ENCODE measurements around the gene NTRK1. TPM values are rescaled to one million over a fixed set of nuclear protein-coding genes. Genes with fewer than 3 reads are reported as not detected.

NTRK1 gene
- 1 to 10 TPM in 2 of 3 donors, under 1 TPM in 1; 0.67 to 1.3 (median 1.1) TPM for polyA plus RNA-seq (ENCODE audit: insufficient read length in 3 of 3)

DNA sequence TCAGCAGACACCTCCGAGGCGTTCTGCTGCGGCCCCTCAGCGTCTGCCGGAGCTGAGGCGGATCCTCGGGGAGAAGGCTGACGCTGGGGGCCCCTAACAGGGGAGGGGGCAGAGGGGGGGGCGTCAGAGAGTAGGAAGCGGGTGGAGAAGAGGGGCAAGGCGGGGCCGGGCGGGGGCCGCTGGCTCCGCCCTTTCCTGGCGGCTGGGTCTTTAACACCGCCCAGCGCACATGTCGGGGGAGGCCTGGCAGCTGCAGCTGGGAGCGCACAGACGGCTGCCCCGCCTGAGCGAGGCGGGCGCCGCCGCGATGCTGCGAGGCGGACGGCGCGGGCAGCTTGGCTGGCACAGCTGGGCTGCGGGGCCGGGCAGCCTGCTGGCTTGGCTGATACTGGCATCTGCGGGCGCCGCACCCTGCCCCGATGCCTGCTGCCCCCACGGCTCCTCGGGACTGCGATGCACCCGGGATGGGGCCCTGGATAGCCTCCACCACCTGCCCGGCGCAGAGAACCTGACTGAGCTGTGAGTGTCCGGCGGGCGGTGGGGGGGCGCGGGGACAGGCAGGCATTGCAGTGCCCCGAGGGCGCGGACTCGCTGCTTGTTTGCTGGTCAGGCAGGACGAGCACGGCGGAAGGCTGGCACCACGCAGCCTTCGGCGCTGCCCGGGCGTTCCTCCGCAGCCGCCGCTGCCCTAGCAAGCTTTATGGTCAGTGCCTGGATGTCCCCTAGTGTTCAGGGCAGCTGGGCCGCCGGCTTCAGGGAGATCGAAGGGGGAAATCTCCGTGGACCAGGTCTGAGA lies at the start of gene NTRK1:
TSS of gene NTRK1 (plus strand) at position 238 of the 796 bp plus-strand sequence. CDS start at position 308, 70 bp downstream.
- DNase-seq (ENCODE audit: low read depth in 3 of 3, low spot score in 2 of 3) = no peak

- DNase-seq (ENCODE audit: low read depth in 3 of 3, low spot score in 2 of 3) = no peak
Measured at GRCh38 chr1:156811168-156811567, 49.5 kb upstream of the NTRK1 start.

- DNase-seq (ENCODE audit: low read depth in 3 of 3, low spot score in 2 of 3) = no peak
Measured at GRCh38 chr1:156812293-156812990, 48.2 kb upstream of the NTRK1 start.

GRCh38 chr1:156813298-156813697 lies 47.4 kb upstream of the NTRK1 start:
- no peak for DNase-seq (ENCODE audit: low read depth in 3 of 3, low spot score in 2 of 3)

DNA sequence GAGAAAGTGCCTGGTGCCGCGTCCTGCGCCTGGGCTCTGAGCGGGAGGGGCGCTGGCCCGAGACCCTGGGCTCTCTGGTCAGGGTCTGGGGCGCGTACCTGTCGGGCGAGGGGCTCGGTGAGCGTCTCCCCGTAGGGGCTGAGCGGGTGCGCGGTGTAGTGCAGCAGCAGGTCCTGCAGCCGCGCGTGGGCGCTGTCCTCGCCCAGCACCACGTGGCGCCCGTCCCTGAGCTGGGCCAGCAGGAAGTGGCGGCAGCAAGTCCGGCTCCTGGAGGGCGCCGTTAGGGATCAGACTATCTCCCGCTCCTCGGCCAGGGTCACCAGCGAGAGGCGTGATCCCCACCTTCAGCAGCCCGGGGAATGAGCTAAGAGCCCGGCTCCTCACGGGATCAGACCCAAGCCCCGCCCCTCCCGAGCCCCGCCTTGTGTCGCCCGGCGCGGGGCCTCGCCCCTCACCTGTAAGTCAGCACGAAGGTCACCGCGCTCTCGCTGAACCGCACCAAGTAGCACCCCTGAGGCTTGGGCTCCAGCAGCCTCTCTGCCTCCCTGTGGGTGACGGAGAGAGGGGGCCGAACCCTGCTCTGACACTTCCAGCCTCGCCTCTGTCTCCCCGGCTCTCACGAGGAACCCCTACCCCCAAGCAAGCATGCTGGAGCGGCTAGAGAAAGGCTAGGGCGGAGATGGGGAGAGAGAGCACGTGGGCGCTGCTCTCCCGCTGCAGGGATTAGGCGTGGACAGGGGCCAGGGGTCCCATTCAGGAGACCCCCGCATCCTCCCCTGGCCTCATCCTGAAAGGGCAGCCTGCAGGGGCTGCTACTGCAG lies 46.7 kb upstream of the NTRK1 start:
- DNase-seq (ENCODE audit: low read depth in 3 of 3, low spot score in 2 of 3) = no peak

DNA sequence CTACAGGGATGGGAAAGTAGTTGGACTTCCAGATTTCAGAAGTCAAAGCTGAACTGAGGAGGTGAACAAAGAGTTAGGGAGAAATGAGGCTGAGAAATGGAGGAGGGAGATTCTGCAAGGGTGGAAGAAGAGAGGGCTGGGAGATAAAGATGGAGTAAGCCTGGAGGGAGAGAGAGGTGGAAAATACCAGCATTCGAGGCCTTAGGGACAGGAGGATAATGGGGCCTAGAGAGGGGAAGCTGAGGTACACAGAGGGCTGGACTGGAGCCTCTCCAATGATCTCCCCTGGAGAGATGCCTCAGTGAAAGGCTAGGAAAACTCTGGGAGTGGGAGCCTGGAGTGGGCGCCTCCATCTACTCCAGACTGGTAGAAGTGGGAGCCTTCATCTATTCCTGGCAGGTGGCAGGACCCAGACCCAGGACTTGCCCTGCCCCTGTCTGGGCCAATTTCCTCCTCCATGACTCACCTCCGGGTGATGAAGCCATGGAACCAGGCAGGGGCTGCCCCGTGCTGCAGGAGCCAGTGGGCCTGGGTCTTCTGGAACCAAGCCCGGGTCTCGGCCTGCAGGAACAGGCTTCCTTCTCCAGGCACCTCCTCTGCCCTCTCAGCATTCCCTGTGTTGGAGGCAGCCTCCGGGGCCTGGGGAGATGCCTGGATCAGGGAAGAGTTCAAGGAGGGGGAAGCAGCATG lies 45.9 kb upstream of the NTRK1 start:
- no peak for DNase-seq (ENCODE audit: low read depth in 3 of 3, low spot score in 2 of 3)

DNA sequence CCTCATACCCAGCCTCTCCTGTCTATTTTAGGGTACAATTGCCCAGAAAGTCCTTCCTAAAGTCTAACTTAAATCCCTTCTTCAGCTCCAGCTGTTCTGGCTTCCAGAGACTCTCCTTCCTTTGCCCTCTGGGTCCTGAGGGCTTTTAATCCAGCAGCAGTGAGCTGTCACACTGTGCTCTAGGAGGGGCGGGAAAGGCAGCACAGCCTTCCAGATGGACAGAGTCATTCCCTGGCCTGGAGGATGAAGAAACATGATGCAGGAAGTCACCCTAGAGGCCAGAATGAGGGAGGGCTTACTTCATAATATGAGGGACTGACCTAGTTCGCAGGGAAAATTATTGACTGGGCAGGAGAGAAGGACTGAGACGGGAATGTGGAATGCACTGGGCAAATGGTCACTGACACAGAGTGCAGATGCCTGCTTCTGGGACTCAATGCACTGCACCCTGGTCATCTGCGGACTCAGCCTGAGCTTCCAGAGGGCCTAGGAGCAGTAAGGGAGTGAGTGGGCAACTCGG lies 45.3 kb upstream of the NTRK1 start:
- DNase-seq (ENCODE audit: low read depth in 3 of 3, low spot score in 2 of 3) = peak; percentile 64 to 67 (median 65)

DNA sequence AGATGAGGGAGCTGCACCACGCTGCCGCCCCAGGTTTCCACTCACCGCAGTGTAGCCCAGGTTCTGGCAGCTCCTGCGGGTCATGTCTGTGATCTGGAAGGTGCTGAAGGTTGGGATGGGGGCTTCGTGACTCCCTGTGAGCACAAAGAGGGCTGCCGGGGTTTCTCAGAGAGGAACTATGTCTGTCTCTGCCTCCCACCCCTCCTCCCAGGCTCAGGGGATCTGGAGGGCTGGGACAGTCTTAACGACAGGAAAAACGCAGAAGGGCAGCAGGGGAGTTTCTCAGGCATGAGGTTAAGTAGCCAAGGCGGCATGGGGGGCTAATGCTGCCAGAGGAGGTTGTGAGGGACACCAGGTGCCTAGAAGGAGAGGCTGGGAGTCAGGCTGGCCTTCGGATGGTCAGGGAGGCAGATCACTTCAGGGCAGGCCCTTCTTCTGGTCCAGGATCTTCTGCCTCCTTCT lies 44.7 kb upstream of the NTRK1 start:
- no peak for DNase-seq (ENCODE audit: low read depth in 3 of 3, low spot score in 2 of 3)

GRCh38 chr1:156816561-156817328 lies 43.9 kb upstream of the NTRK1 start, which contains the start of gene SH2D2A:
TSS of gene SH2D2A (minus strand) at chr1:156816848. CDS start at chr1:156816708, 140 bp downstream.
- DNase-seq (ENCODE audit: low read depth in 3 of 3, low spot score in 2 of 3) = no peak

GRCh38 chr1:156821801-156822200 lies 38.9 kb upstream of the NTRK1 start:
- no peak for DNase-seq (ENCODE audit: low read depth in 3 of 3, low spot score in 2 of 3)

DNA sequence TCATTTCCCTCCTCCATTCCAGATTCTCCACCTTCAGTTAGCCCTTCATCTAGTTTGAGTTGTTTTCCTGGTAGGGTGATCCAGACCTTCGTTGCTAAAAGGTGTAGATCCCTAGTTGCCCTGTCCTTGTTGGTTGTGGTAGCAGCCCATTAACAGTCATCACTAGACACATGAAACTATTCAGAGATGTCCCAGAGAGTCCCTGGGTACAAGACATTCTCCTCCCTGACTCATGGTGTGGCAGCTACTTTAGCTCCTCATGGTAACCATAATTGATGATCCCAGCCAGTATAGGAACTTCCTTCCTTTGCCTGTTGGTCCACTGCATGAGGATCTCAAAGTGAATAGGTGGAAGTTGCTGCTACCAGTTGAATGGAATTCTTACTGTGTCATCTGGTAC lies 38.0 kb upstream of the NTRK1 start:
- no peak for DNase-seq (ENCODE audit: low read depth in 3 of 3, low spot score in 2 of 3)

DNA sequence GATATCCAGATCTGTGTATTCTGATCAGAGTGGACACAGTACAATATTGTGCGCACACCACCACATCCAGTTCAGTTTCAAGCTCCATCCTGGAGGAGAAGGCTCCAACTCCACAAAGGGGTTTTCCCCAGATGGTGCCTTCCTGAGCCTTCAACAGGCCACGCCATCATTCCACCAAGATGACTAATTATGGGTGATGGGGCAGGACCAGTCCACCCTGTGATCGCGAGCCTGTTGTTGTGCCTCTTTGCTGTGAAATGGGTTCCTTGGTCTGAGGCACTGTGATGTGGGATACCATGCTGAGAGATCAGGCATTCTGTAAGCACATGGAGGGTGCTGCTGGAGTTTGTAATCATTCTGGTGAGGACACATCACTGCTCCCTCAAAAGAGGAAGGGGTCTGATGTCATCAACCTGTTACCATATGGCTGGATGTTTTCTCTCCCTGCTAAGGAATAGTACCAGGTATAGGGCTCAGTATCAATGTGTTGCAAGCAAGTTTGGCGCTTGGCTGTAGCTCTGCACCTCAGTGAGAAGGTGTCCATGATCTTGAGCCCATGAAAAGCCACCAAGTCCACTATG lies 37.4 kb upstream of the NTRK1 start:
- no peak for DNase-seq (ENCODE audit: low read depth in 3 of 3, low spot score in 2 of 3)

DNA sequence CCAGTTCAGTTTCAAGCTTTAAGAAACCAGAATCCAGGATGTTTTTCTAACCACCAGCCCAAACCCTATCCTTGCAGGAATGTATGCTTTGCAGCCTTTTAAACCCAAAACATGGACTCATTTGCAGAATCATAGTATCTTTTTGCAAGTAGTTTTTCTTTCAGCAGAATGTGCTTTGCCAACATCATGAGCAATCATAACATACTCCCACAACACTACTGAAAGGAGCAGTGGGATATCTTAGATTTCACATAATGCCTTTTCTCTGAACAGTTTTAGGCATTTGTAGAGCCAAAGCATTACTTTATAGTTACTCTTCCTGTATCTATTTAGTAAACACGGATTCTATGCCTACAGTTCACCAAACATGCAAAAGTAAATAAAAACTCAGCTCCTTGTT lies 34.0 kb upstream of the NTRK1 start:
- no peak for DNase-seq (ENCODE audit: low read depth in 3 of 3, low spot score in 2 of 3)

- DNase-seq (ENCODE audit: low read depth in 3 of 3, low spot score in 2 of 3) = no peak
Measured at GRCh38 chr1:156828400-156829124, 32.1 kb upstream of the NTRK1 start.

- no peak for DNase-seq (ENCODE audit: low read depth in 3 of 3, low spot score in 2 of 3)
Measured at GRCh38 chr1:156832434-156832833, 28.2 kb upstream of the NTRK1 start.

- DNase-seq (ENCODE audit: low read depth in 3 of 3, low spot score in 2 of 3) = no peak
Measured at GRCh38 chr1:156833603-156834002, 27.1 kb upstream of the NTRK1 start.

DNA sequence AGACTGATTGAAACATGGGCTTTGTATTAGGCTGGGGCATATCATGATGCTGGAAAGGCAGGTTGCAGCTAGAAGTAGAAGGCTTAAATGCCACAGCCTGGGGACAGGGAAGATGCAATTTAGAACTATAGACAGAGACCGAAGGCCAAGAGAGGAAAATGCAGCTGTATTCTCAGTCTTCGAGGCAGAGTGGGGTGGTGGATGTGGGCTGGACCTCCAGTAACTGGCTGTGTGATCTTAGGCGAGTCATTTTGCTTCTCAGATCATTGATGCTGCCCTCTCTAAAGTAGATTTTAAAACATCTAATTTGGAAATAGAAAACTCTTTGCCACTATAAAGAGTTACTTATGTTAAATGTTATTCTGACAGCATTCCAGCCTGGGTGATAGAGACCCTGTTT lies 26.3 kb upstream of the NTRK1 start:
- no peak for DNase-seq (ENCODE audit: low read depth in 3 of 3, low spot score in 2 of 3)

- no peak for DNase-seq (ENCODE audit: low read depth in 3 of 3, low spot score in 2 of 3)
Measured at GRCh38 chr1:156836041-156836654, 24.5 kb upstream of the NTRK1 start.

All from right renal cortex interstitium (tissue), 3 donors.